Brain microvascular endothelial cell (primary cell): ENCODE data around the gene IPO8.

Experiments
- DNase-seq: peaks from one replicate; pipeline ENCODE4 v3.0.0-alpha.2; 2020
- H3K27ac ChIP-seq: fragments of 250-450 bp; sonication (Bioruptor Pico); 2 replicates; pipeline ENCODE4 v1.5.1; 2020; ENCODE audit warnings: mild to moderate bottlenecking, moderate library complexity
- H3K27me3 ChIP-seq: fragments of 250-450 bp; sonication (Bioruptor Pico); replicated peaks from 2 replicates; pipeline ENCODE4 v1.5.1; 2020; ENCODE audit warnings: mild to moderate bottlenecking
- H3K36me3 ChIP-seq: fragments of 250-450 bp; sonication (Bioruptor Pico); replicated peaks from 2 replicates; pipeline ENCODE4 v1.5.1; 2020; ENCODE audit warnings: mild to moderate bottlenecking
- H3K4me3 ChIP-seq: 2 replicates; pipeline ENCODE4 v1.5.1; 2011; ENCODE audit warnings: low read depth, mild to moderate bottlenecking, control low read depth, low read length, moderate library complexity
- in situ Hi-C: cut with HindIII; loops from 2 replicates; pipeline ENCODE4 v1.10.0; 2017; ENCODE audit warnings: low sequenced_read_pairs, low pct_ligation_motif_present
- TF ChIP-seq, protein P1 (sequence below): IDR thresholded peaks from 2 replicates; pipeline ENCODE4 v1.5.1; 2011; ENCODE audit warnings: low read depth, mild to moderate bottlenecking, moderate library complexity, low read length, control low read depth, inconsistent platforms; ENCODE audit errors: missing control alignments

The IPO8 gene

DNA sequence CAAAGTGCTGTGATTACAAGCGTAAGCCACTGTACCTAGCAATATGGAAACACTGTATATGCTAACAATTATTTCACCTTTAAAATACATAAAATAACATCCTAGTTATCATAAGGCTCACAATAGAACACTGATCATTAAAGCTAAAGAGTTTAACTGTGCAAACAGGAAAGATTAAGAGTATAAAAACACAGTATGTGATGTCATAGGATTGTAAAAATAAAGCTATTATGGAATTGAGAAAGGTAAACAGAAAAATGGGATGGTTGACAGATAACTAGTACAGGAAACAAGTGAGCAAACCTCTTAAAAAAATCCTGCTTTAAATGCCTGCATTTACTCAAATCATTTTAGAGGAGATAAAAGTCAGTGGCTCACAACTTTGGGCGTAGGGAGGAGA lies 10.8 kb upstream of the IPO8 start:
- TF ChIP-seq, protein P1, sequence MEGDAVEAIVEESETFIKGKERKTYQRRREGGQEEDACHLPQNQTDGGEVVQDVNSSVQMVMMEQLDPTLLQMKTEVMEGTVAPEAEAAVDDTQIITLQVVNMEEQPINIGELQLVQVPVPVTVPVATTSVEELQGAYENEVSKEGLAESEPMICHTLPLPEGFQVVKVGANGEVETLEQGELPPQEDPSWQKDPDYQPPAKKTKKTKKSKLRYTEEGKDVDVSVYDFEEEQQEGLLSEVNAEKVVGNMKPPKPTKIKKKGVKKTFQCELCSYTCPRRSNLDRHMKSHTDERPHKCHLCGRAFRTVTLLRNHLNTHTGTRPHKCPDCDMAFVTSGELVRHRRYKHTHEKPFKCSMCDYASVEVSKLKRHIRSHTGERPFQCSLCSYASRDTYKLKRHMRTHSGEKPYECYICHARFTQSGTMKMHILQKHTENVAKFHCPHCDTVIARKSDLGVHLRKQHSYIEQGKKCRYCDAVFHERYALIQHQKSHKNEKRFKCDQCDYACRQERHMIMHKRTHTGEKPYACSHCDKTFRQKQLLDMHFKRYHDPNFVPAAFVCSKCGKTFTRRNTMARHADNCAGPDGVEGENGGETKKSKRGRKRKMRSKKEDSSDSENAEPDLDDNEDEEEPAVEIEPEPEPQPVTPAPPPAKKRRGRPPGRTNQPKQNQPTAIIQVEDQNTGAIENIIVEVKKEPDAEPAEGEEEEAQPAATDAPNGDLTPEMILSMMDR = no peak
- H3K27ac ChIP-seq = no peak overlapping the region
- H3K36me3 ChIP-seq = peaks cover 22% of the 10 kb centered on the region
- no peak overlapping the region for H3K4me3 ChIP-seq
- in situ Hi-C loops = no loop called here
- H3K27me3 ChIP-seq = no peaks in the 10 kb centered on the region
- no peak for DNase-seq

DNA sequence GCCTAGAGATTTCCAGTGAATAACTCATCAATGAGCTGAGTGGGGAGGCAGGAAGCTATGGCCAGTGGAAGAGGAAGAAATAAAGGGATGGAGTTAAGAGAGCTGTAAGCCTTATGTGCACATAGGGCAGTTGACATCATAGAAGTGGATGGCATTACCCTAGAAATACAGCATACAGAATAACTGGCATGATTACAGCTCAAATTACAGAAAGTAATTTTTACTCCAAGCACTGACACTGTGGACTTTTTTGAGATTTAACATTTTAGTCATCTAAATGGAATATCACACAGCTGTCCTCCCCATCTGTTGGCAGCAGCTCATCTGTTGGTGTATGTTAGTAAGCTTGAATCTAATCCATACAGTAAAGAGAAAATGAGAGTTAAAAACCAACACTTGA lies 5.4 kb upstream of the IPO8 start:
- in situ Hi-C loops = no loop called here
- no peak for DNase-seq
- no peaks in the 10 kb centered on the region for H3K36me3 ChIP-seq
- no peak overlapping the region for H3K27ac ChIP-seq
- no peaks in the 10 kb centered on the region for H3K27me3 ChIP-seq
- no peak overlapping the region for H3K4me3 ChIP-seq
- TF ChIP-seq, protein P1 = no peak

DNA sequence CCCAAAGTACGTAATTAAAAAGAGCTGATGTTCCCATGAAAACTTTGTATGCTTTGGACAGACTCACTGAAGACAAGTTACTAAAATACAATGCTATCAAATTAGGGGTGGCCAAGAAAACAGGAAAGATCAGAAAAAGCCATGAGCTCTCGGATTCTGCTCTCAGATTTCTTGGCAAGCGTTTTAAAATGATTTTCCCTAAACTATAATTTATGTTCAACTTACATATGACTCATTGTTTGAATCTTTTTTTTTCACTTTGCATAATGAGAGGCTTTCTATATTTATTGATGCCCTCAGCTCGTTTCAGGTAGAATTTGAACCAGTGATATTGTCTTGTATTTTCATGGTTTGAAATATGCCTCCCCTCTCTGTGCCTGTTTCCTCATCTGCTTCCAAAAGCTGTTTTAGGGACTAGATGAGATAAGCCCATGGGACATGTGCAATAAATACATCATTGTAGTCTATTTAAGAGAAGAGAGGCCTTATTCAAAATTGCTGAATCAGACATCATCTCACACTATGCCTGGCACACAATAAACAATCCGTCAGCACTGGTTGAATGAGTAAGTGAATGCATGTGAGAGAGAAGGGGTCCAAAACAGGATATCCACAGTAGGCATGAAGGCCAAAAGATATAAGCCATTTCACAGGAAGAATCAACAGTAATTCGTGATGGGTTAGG lies 4.7 kb upstream of the IPO8 start:
- TF ChIP-seq, protein P1 = no peak
- in situ Hi-C loops = no loop called here
- Histone ChIP-seq H3K27me3 (no peaks in the 10 kb centered on the region), H3K36me3 (no peaks in the 10 kb centered on the region), H3K4me3 (no peak overlapping the region), H3K27ac (no peak overlapping the region)
- no peak for DNase-seq

DNA sequence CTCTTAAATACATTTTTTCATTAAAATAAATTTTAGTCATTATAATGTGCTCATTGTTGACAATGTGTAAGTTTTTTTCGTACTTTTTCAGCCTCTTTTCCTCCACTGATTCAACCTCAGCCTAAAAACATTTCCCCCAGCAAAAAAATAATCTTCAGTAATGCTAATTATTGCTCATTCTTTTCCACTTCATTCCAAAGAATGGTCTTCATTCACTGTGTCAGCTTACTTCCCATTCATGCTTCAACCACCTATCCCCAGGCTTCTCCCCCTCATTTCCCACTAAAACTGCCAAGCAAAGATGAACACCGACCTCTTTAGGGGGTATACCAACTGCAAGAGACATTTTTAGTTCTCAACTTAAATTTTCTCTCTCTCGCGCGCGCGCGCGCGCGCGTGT lies 2.7 kb upstream of the IPO8 start:
- Histone ChIP-seq H3K36me3 (no peaks in the 10 kb centered on the region), H3K4me3 (no peak overlapping the region), H3K27me3 (no peaks in the 10 kb centered on the region), H3K27ac (no peak overlapping the region)
- in situ Hi-C loops = no loop called here
- TF ChIP-seq, protein P1 = no peak
- DNase-seq = no peak

DNA sequence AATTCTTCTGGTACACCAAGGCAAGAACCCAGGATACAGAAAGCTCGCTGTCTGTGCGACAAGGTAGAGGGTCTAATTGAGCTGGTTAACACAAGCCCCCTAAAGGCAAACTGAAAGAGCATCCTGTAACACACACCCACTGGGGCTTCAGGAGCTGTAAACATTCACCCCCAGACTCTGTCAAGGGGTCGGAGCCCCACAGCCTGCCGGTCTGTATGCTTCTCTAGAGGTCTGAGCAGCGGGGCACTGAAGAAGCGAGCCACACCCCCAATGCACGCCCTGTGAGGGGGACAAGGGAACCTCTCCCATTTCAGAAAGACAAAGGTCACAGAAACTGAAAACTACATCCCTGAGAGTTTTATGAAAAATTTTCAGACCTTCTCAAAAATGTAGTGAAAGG lies 1.3 kb upstream of the IPO8 start:
- in situ Hi-C loops = no loop called here
- no peaks in the 10 kb centered on the region for H3K36me3 ChIP-seq
- no peak overlapping the region for H3K27ac ChIP-seq
- no peak overlapping the region for H3K4me3 ChIP-seq
- no peak for DNase-seq
- no peaks in the 10 kb centered on the region for H3K27me3 ChIP-seq
- TF ChIP-seq, protein P1 = no peak

DNA sequence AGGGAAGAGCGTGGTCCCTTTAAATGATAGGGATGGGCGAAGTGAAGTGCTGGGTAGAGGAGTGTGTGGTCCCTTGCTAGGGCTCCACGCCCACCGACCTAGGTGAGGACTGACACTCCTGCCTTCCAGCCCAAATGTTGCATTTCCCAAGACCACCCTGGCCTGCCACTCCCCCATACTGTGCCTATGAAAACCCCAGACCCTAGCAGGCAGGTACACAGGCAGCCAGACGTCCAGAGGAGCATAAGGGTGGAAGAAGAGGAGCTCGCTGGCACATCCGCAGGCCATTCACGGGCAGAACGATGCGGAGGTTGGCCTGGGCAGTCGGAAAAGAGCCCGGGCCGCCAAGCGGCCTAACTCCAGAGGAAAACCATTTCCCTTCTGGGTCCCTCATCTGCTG lies 817 bp upstream of the IPO8 start:
- in situ Hi-C loops = no loop called here
- H3K36me3 ChIP-seq = no peaks in the 10 kb centered on the region
- DNase-seq = no peak
- no peaks in the 10 kb centered on the region for H3K27me3 ChIP-seq
- no peak overlapping the region for H3K27ac ChIP-seq
- TF ChIP-seq, protein P1 = no peak
- H3K4me3 ChIP-seq = peak overlapping the region; percentile 94
